ENCODE results near the gene ELMO1.

The ELMO1 gene

GRCh38 chr7:36810032-36810431 lies 638.6 kb downstream of the ELMO1 start:
- ChIA-PET CTCF (interaction anchor here (1.3 kb wide), 1 partner anchor 391 kb away, joined by 4 read pairs; no protein-coding TSS in a partner anchor), POLR2A (no interaction called here)
- TF ChIP-seq BHLHE40 (IDR thresholded peaks at IDR 0.05; ENCODE audit: borderline replicate concordance) (no peak), ZNF384 (IDR thresholded peaks at IDR 0.05) (no peak), NFRKB (IDR thresholded peaks at IDR 0.05) (no peak), SUZ12 (IDR thresholded peaks at IDR 0.05) (no peak), FOXA1 (IDR thresholded peaks at IDR 0.05) (no peak), ELF4 (IDR thresholded peaks at IDR 0.05) (no peak)
- no peak for DNase-seq (ENCODE audit: extremely low spot score)

- TF ChIP-seq HDGF (IDR thresholded peaks at IDR 0.05; ENCODE audit: borderline replicate concordance) (no peak), L3MBTL2 (conservative IDR thresholded peaks at IDR 0.05) (no peak), SUZ12 (IDR thresholded peaks at IDR 0.05) (no peak), ARNT (IDR thresholded peaks at IDR 0.05) (no peak), ZNF384 (IDR thresholded peaks at IDR 0.05) (no peak), LEF1 (IDR thresholded peaks at IDR 0.05; ENCODE audit: borderline replicate concordance) (no peak), TARDBP (IDR thresholded peaks at IDR 0.05) (no peak), CTBP1 (IDR thresholded peaks at IDR 0.05; ENCODE audit: borderline replicate concordance) (no peak), NFRKB (IDR thresholded peaks at IDR 0.05) (no peak), PKNOX1 (IDR thresholded peaks at IDR 0.05) (no peak), BHLHE40 (IDR thresholded peaks at IDR 0.05; ENCODE audit: borderline replicate concordance) (no peak), ELF4 (IDR thresholded peaks at IDR 0.05) (no peak), FOXK2 (IDR thresholded peaks at IDR 0.05) (no peak), SP1 (IDR thresholded peaks at IDR 0.05) (no peak), FOXM1 (IDR thresholded peaks at IDR 0.05; ENCODE audit: borderline replicate concordance) (no peak)
- POLR2A ChIA-PET = no interaction called here
- no peak for DNase-seq (ENCODE audit: extremely low spot score)
- CTCF ChIA-PET = no interaction called here
These were observed 639.2 kb downstream of the ELMO1 start for GRCh38 chr7:36809510-36809909.

GRCh38 chr7:36809086-36809485 lies 639.6 kb downstream of the ELMO1 start:
- ChIA-PET CTCF (no interaction called here), POLR2A (no interaction called here)
- TF ChIP-seq SP1 (IDR thresholded peaks at IDR 0.05) (no peak), CTBP1 (IDR thresholded peaks at IDR 0.05; ENCODE audit: borderline replicate concordance) (no peak), ZNF384 (IDR thresholded peaks at IDR 0.05) (no peak), FOXA1 (IDR thresholded peaks at IDR 0.05) (no peak), BHLHE40 (IDR thresholded peaks at IDR 0.05; ENCODE audit: borderline replicate concordance) (no peak), ELF4 (IDR thresholded peaks at IDR 0.05) (no peak), FOXK2 (IDR thresholded peaks at IDR 0.05) (no peak), PKNOX1 (IDR thresholded peaks at IDR 0.05) (no peak), HDGF (IDR thresholded peaks at IDR 0.05; ENCODE audit: borderline replicate concordance) (no peak), SUZ12 (IDR thresholded peaks at IDR 0.05) (no peak), LEF1 (IDR thresholded peaks at IDR 0.05; ENCODE audit: borderline replicate concordance) (no peak), L3MBTL2 (conservative IDR thresholded peaks at IDR 0.05) (no peak), NFRKB (IDR thresholded peaks at IDR 0.05) (no peak), ARNT (IDR thresholded peaks at IDR 0.05) (no peak), TARDBP (IDR thresholded peaks at IDR 0.05) (no peak)
- DNase-seq (ENCODE audit: extremely low spot score) = no peak

GRCh38 chr7:36806891-36807290 lies 641.8 kb downstream of the ELMO1 start:
- no peak for DNase-seq (ENCODE audit: extremely low spot score)
- CTCF ChIA-PET = no interaction called here
- POLR2A ChIA-PET = no interaction called here
- TF ChIP-seq SUZ12 (IDR thresholded peaks at IDR 0.05) = no peak
- no peak for TF ChIP-seq FOXK2 (IDR thresholded peaks at IDR 0.05)
